K562 (cell line): ENCODE measurements around the gene SLC35D2. TPM values are rescaled to one million over a fixed set of nuclear protein-coding genes. Genes with fewer than 3 reads are reported as not detected.
A peak's percentile ranks its signal among the peaks of the same experiment; 100 is the strongest.

Experiments used
- CBFA2T3 ChIP-seq: fragments of 450-650 bp; IDR thresholded peaks from 2 replicates; pipeline ENCODE4 v1.6.1; 2017
- IRF2 ChIP-seq: sonication (generic); formaldehyde crosslinking; IDR thresholded peaks from 2 replicates; pipeline ENCODE4 v1.8.1; 2022; ENCODE audit warnings: mild to moderate bottlenecking, missing genetic modification reagents
- SOX6 ChIP-seq: fragments of 450-650 bp; IDR thresholded peaks from 2 replicates; pipeline ENCODE4 v1.6.1; 2014; ENCODE audit warnings: mild to moderate bottlenecking
- TAF9B ChIP-seq: fragments of 450-650 bp; IDR thresholded peaks from 2 replicates; pipeline ENCODE4 v1.6.1; 2018; ENCODE audit warnings: mild to moderate bottlenecking; ENCODE audit not compliant: partially characterized antibody
- TRIM28 ChIP-seq: fragments of 450-650 bp; IDR thresholded peaks from 2 replicates; pipeline ENCODE4 v1.6.1; 2017
- XRCC5 ChIP-seq: fragments of 200-400 bp; formaldehyde crosslinking; IDR thresholded peaks from 2 replicates; pipeline ENCODE4 v1.6.1; 2017; ENCODE audit warnings: low read depth, mild to moderate bottlenecking, low read length
- polyA plus RNA-seq, 8 experiments: library from polyadenylated mRNA; depleted of rRNA in 4 of 8; stranded (reverse) in 5 of 8; unstranded in 3 of 8; fragments of >200 nt; fragmentation: Nextera tagmentation in 2 of 8; fragmentation: Illumina TruSeq in 1 of 8; extraction: Ambion mirVana in 2 of 8; extraction: Trizol in 1 of 8; gene quantifications; 2 replicates each; pipeline versions ENCODE4 v1.2.1 to v1.2.3, GENCODE V29; 2011 to 2014; ENCODE audit warnings: inconsistent platforms in 1 of 8, missing spikeins in 1 of 8
- total RNA-seq, 7 experiments: library from RNA; depleted of rRNA in 6 of 7; stranded (reverse); fragments of >200 nt in 6 of 7; fragmentation: Illumina TruSeq in 2 of 7; extraction: Trizol in 2 of 7; gene quantifications; 2 replicates each; pipeline versions ENCODE4 v1.2.1 to v1.2.3, GENCODE V29; 2011 to 2021; ENCODE audit warnings: low replicate concordance in 1 of 7
- TF ChIP-seq, protein P1 (sequence below): sonication (generic); formaldehyde crosslinking; IDR thresholded peaks from 2 replicates; pipeline ENCODE4 v1.8.0; 2022; ENCODE audit warnings: missing genetic modification reagents, mild to moderate bottlenecking, borderline replicate concordance
- TF ChIP-seq, protein P2 (sequence below): fragments of 250-450 bp; sonication (Bioruptor Pico); IDR thresholded peaks from 2 replicates; pipeline ENCODE4 v1.5.0; 2021; ENCODE audit warnings: mild to moderate bottlenecking, moderate library complexity
- TF ChIP-seq, protein P3 (sequence below), 2 experiments: fragments of 200-800 bp in 1 of 2; sonication (Bioruptor generic) in 1 of 2; sonication (generic) in 1 of 2; formaldehyde crosslinking in 1 of 2; IDR thresholded peaks in 1 of 2; conservative IDR thresholded peaks in 1 of 2; 2 replicates each; pipeline versions ENCODE4 v1.5.0 to v1.6.1; 2016 to 2020; ENCODE audit warnings: missing compliant biosample characterization in 1 of 2, missing genetic modification characterization in 1 of 2, missing genetic modification reagents in 1 of 2
- TF ChIP-seq, protein P4 (sequence below): fragments of 450-650 bp; IDR thresholded peaks from 2 replicates; pipeline ENCODE4 v1.6.1; 2017; ENCODE audit warnings: mild to moderate bottlenecking, moderate library complexity

SLC35D2 gene
- total and polyA plus RNA-seq, 9 of the 15 experiments (the other 6 are each of a cell fraction or from before 2014, with no cell fraction given), result 2.9 to 14.9 (median 11.7) TPM

DNA sequence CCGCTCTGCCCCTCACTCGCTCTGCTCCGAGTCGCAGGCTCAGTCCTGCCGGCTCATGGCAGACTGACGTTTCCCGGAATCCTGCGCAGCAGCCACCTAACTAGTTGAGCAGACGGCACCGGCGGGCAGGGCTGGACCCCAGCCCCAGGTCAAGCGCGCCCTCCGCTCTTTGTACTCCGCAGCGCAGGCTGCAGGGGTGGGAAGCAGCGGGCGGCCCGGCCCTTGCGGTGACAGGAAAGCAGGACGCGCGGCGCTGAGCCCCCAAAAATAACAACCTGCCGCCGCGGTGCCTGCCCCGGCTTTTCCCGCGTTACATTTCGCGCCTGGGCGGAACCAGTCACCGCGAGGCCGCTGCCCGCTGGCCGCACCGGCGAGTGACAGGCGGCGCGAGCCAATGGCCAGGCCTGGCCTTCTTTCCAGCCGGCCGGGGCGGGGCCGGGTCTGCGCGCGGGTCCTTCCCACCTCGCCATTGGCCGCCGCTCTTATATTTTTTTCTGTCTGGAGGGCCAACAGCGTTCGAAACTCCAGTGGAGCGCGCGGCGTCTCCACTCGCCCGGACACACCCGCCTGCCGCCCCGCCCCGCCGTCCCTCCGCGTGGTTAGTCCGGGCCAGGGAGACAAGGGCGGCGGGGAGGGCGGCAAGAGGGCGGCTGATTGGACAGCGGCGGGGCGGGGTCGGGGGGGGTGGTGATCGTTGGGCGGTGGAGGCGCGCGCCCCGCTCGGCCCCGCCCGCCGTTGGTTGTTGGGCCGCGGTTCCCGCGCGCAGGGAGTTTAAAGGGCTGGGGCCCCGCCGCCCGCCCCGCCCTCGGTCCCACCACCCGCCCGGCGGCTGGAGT, 34.8 kb upstream of the SLC35D2 start, which contains the start of gene ZNF367 (continued):
- TF ChIP-seq, protein P1, sequence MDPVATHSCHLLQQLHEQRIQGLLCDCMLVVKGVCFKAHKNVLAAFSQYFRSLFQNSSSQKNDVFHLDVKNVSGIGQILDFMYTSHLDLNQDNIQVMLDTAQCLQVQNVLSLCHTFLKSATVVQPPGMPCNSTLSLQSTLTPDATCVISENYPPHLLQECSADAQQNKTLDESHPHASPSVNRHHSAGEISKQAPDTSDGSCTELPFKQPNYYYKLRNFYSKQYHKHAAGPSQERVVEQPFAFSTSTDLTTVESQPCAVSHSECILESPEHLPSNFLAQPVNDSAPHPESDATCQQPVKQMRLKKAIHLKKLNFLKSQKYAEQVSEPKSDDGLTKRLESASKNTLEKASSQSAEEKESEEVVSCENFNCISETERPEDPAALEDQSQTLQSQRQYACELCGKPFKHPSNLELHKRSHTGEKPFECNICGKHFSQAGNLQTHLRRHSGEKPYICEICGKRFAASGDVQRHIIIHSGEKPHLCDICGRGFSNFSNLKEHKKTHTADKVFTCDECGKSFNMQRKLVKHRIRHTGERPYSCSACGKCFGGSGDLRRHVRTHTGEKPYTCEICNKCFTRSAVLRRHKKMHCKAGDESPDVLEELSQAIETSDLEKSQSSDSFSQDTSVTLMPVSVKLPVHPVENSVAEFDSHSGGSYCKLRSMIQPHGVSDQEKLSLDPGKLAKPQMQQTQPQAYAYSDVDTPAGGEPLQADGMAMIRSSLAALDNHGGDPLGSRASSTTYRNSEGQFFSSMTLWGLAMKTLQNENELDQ (CRISPR knock-in tag), result no peak
- TF ChIP-seq XRCC5 (peak; percentile 58; the same call in 1 of the 2 replicates), TRIM28 (no peak), SOX6 (no peak), CBFA2T3 (no peak), TAF9B (peak; percentile 48), IRF2 (no peak)
- TF ChIP-seq, protein P2, sequence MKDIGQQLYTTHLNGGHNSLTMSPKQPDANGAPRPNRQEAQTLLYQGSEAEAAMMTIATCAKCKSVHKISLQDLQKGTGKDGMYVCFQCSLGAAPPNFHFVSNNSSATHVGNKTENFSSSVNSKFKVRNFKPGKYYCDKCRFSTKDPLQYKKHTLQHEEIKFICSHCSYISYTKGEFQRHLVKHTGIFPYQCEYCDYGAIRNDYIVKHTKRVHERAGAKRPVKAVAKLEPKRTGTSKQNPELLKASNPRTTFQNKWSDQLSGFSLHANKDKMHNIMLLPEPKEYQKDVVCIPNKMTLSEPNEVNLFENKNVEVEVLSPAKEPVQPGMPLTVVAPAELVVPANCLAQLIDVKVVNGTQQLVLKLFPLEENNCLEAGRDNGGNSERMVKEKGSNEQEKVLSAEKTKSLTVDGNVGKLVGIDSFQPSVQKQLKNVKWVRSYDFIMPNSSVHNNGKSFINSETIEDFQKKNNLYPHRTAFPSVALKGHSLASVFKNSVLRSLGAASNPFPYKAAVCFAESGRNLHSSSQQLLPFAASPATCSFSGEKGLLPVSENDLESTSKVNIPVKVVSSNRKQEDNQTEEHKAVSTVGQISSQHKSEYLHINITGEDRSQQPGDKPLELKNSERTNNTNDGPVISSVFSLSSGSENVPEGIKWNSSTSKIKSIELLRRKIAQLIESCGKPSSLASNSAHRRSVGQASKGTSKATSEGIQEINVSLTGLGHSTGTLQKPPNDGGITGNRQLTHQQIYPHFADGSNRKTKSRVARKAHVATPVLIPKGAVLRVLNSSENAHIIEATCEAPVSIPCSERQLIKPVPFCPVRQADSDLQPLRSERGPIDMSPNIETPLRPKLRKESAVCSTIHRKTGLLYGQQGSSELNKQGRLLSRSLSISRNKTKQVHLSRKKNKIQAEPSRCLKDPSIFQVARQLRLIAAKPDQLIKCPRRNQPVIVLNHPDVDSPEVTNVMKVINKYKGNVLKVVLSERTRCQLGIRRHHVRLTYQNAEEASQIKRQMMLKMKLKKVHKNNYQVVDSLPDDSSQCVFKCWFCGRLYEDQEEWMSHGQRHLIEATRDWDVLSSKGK (CRISPR knock-in tag), result no peak
- TF ChIP-seq, protein P3, sequence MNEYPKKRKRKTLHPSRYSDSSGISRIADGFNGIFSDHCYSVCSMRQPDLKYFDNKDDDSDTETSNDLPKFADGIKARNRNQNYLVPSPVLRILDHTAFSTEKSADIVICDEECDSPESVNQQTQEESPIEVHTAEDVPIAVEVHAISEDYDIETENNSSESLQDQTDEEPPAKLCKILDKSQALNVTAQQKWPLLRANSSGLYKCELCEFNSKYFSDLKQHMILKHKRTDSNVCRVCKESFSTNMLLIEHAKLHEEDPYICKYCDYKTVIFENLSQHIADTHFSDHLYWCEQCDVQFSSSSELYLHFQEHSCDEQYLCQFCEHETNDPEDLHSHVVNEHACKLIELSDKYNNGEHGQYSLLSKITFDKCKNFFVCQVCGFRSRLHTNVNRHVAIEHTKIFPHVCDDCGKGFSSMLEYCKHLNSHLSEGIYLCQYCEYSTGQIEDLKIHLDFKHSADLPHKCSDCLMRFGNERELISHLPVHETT (CRISPR knock-in tag; conservative IDR thresholded peaks at IDR 0.05 in 1 of 2, IDR thresholded peaks at IDR 0.05 in 1 of 2), result no peak
- TF ChIP-seq, protein P4, sequence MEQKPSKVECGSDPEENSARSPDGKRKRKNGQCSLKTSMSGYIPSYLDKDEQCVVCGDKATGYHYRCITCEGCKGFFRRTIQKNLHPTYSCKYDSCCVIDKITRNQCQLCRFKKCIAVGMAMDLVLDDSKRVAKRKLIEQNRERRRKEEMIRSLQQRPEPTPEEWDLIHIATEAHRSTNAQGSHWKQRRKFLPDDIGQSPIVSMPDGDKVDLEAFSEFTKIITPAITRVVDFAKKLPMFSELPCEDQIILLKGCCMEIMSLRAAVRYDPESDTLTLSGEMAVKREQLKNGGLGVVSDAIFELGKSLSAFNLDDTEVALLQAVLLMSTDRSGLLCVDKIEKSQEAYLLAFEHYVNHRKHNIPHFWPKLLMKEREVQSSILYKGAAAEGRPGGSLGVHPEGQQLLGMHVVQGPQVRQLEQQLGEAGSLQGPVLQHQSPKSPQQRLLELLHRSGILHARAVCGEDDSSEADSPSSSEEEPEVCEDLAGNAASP, result no peak
